Epithelial cell of proximal tubule (primary cell): ENCODE data around the gene ARIH2. TPM values are rescaled to one million over a fixed set of nuclear protein-coding genes. Genes with fewer than 3 reads are reported as not detected.

Experiments
- DNase-seq: peaks from one replicate; pipeline ENCODE4 v3.0.0-alpha.2; 2011; ENCODE audit warnings: low read depth
- H3K4me3 ChIP-seq: 2 replicates; pipeline ENCODE4 v1.5.1; 2011; ENCODE audit warnings: low read depth, mild to moderate bottlenecking, low read length
- total RNA-seq: library from RNA; depleted of rRNA; stranded (reverse); fragments of >200 nt; gene quantifications from 2 replicates; pipeline ENCODE4 v1.2.3, GENCODE V29; 2015
- TF ChIP-seq, protein P1 (sequence below): conservative IDR thresholded peaks from 2 replicates; pipeline ENCODE4 v1.5.1; 2012; ENCODE audit warnings: low read depth, mild to moderate bottlenecking, low read length

The ARIH2 gene
- total RNA-seq, 1 donor from 2014 or later = 44.8 TPM

DNA sequence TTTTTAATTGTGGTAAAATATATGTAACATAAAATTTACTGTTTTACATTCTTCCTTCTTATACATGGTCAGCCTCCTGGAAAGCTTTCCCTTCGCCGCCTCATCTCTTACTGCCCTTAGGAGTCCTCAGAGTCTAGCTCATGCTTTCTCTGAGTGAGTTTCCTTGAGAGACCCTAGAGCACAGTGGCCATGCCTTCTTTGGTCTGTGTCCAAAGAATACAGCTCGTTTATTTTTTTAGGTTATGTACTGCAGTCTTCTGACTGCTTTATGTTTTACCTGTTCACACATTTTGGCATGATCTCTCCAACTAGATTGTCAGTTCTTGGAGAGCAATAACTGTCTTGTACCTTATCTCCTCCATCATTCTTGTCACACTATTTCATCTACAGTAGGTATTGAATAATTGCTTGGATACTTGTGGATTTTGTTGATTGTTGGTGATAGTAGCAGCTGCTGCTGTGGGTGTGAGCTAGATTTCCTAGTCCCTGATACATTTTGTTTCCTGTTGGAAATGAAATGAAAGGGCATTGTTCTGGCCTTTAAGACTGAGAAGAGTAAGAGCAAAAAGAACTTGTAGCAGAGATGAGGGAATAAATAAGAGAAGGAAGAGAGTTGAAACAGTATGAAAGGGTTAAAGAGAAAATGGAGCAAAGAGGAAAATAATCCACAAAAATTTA is 10.9 kb downstream of the ARIH2 start:
- TF ChIP-seq, protein P1, sequence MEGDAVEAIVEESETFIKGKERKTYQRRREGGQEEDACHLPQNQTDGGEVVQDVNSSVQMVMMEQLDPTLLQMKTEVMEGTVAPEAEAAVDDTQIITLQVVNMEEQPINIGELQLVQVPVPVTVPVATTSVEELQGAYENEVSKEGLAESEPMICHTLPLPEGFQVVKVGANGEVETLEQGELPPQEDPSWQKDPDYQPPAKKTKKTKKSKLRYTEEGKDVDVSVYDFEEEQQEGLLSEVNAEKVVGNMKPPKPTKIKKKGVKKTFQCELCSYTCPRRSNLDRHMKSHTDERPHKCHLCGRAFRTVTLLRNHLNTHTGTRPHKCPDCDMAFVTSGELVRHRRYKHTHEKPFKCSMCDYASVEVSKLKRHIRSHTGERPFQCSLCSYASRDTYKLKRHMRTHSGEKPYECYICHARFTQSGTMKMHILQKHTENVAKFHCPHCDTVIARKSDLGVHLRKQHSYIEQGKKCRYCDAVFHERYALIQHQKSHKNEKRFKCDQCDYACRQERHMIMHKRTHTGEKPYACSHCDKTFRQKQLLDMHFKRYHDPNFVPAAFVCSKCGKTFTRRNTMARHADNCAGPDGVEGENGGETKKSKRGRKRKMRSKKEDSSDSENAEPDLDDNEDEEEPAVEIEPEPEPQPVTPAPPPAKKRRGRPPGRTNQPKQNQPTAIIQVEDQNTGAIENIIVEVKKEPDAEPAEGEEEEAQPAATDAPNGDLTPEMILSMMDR = no peak
- DNase-seq = no peak
- H3K4me3 ChIP-seq = no peak overlapping the region

DNA sequence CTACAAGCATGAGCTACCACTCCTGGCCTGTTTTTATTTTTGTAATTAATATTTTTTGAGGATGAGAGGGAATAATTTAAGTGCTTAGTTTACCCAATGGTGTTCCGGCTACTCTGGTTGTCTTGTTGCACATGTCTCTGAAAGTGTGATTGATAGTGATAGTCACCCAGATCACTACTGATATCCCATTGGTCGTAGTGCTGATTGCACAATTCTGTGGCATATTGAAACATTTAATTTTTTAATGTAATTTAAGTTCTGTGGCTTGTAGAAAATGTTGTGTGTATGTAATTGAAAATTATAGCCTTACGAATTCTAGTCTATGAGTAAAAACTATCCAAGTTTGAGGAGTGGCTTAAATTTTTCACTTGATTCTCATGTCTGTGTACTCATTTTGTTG is 11.9 kb downstream of the ARIH2 start:
- TF ChIP-seq, protein P1 = no peak
- DNase-seq = no peak
- no peak overlapping the region for H3K4me3 ChIP-seq

DNA sequence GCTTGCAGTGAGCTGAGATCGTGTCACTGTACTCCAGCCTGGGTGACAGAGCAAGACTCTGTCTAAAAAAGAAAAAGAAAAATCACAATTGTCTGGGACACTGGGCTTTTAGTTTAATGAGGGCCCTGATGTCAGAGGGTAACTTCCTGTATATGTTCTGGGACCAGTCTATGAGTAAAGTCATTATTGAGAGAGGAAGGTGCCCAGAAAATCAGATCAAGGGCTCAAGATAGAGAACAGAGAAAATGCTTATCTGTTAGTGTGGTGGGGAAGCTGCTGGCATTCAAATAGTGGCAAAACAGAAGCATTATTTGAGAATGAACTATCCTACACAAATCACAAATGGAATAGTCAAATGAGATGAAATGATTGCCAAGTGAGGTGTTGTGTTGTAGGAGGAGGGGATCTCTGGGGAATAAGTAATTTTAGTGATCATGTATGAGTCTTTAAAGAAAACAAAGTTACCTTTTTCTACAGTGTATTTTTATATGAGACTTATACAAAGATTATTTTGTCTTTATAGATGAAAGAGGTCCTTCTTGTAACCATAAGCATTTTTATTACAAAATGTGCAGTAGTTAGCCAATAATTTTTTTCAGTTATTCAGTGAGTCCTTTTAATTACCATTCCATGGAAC is 13.4 kb downstream of the ARIH2 start:
- TF ChIP-seq, protein P1 = no peak
- DNase-seq = no peak
- no peak overlapping the region for H3K4me3 ChIP-seq

DNA sequence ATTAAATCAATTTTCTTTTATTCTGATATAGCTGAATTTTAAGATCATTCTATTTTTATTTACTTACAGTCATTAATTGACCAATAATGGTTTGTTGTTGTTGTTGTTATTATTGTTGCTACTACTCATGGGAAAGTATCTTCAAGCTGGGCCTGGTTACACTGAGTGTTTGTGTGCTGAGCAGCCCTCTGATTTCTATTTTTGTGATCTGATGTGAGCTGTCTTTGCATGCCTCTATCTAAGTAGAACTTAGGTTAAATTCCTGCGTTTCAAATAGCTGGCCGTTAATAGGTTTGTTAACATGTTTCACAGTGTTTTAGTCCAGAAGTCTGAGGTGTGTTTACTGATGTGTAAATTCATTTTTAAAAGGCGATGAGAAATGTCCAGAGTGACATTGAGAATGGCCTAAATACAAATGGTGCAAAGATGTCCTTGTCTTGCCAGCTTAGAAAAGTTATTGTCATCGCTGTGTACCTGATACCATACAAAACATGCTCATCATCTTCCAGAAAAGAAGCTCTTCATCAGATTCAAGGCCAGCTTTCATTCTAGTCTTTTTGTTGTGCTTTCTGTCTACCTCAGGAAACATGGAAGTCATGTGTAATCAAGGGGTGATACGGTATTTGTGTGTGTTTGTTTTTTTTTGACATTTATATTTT is 15.8 kb downstream of the ARIH2 start:
- TF ChIP-seq, protein P1 = no peak

DNA sequence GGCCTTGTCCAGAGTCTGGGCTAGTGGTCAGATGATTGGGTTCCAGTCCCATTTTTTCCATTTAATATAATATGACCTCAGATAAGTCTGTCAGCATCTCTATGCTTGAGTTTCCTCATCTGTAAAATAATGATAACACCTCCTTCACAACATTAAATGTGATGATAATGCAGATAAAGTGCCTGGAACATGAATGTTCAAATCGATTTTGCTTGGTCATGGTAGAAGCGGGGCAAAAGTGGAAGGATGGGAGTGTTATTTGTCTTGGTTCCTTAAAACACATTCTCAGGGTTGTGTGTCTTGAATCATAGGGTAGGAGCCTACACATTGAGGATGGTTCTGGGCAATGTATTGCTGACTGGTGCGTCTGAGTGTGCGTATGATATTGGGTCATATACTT is 16.9 kb downstream of the ARIH2 start:
- H3K4me3 ChIP-seq = no peak overlapping the region
- no peak for DNase-seq
- TF ChIP-seq, protein P1 = no peak

More for the DNA sequence above, 15.8 kb downstream of the ARIH2 start:
- H3K4me3 ChIP-seq = no peak overlapping the region
- no peak for DNase-seq

DNA sequence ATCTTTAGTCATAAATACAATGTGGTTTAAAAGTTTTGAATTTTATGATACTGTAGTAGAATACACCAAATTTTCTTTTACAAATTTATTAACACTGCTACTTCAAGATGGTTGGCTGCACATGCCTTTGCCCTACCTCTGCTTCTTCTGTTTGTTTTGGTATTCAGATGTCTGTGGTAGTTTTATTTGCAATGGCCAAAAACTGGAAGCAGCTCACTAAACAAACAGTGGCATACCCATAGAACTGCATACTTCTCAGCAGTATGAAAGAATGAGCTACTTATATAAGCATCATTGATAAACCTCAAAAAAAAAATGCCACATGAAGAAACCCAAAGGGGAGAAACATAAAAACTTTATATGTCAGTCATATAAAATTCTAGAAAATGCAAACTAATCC is 19.5 kb downstream of the ARIH2 start:
- no peak overlapping the region for H3K4me3 ChIP-seq
- TF ChIP-seq, protein P1 = no peak
- no peak for DNase-seq
